GM12878 (cell line): Measurements from ENCODE around the gene ZNF880. TPM values are rescaled to one million over a fixed set of nuclear protein-coding genes. Genes with fewer than 3 reads are reported as not detected.

Experiments
- ATAC-seq: fragments of 200-7000 bp; cut with Tn5 transposase; 3 replicates; pipeline ENCODE4 v1.9.1; 2020; ENCODE audit warnings: mild to moderate bottlenecking, moderate library complexity
- BruUV-seq: library from RNA; stranded (reverse); fragments of 400-500 nt; replicated peaks from 2 replicates; lab custom pipeline; 2021; lab: Mats Ljungman, UMichigan
- CTCF ChIA-PET: fragments of 300-600 bp; sonication (Branson Sonifier 250); formaldehyde crosslinking; extraction: SDS; loops from one replicate; lab custom pipeline; 2021; ENCODE audit warnings: inconsistent platforms; lab: Yijun Ruan, JAX
- POLR2A ChIA-PET: fragments of 350-600 bp; formaldehyde crosslinking; extraction: SDS; loops from one replicate; lab custom pipeline; 2021; ENCODE audit warnings: inconsistent platforms; lab: Charles Lee
- RAD21 ChIA-PET: fragments of 300-600 bp; sonication (Branson Sonifier 250); formaldehyde crosslinking; loops from one replicate; lab custom pipeline; 2023; ENCODE audit warnings: antibody characterized with exemption; ENCODE audit not compliant: unreplicated experiment; lab: Charles Lee
- SMC1A ChIA-PET: fragments of 300-600 bp; sonication (Branson Sonifier 250); formaldehyde crosslinking; loops from one replicate; lab custom pipeline; 2023; ENCODE audit not compliant: unreplicated experiment, uncharacterized antibody; lab: Charles Lee
- DNase-seq: peaks from one replicate; pipeline ENCODE4 v3.0.0-alpha.2; 2011; ENCODE audit warnings: low read depth, low spot score
- FAIRE-seq: peaks from 3 replicates; lab custom pipeline; 2011; peaks lifted over from hg19 to GRCh38; lab: Jason Lieb, UNC
- H2AFZ ChIP-seq: 2 replicates; pipeline ENCODE4 v1.6.0; 2011; ENCODE audit warnings: low read depth, low read length, control low read depth; ENCODE audit not compliant: control insufficient read depth
- H3K27ac ChIP-seq: 2 replicates; pipeline ENCODE4 v1.5.1; 2011; ENCODE audit warnings: control low read depth; ENCODE audit not compliant: control insufficient read depth, insufficient read depth
- H3K27me3 ChIP-seq, 2 experiments: replicated peaks in 1 of 2; 2 replicates each; pipeline versions ENCODE4 v1.6.0 to v1.6.1; 2011; ENCODE audit warnings: low read length in 1 of 2; ENCODE audit not compliant: control insufficient read depth in 2 of 2, insufficient read depth in 2 of 2
- H3K36me3 ChIP-seq, 2 experiments: 2 replicates each; pipeline ENCODE4 v1.5.1; 2011; ENCODE audit warnings: low read length in 1 of 2; ENCODE audit not compliant: control insufficient read depth in 2 of 2, insufficient read depth in 2 of 2
- H3K4me1 ChIP-seq: 2 replicates; pipeline ENCODE4 v1.6.1; 2011; ENCODE audit warnings: mild to moderate bottlenecking, low read length, moderate library complexity, mixed read lengths; ENCODE audit not compliant: control insufficient read depth, insufficient read depth
- H3K4me2 ChIP-seq: 2 replicates; pipeline ENCODE4 v1.6.0; 2011; ENCODE audit warnings: control low read depth; ENCODE audit not compliant: control insufficient read depth, insufficient read depth
- H3K4me3 ChIP-seq: fragments of 200-600 bp; sonication (generic); 2 replicates; pipeline ENCODE4 v1.5.1; 2016
- H3K79me2 ChIP-seq: 2 replicates; pipeline ENCODE4 v1.6.0; 2011; ENCODE audit warnings: low read length; ENCODE audit not compliant: control insufficient read depth, insufficient read depth
- H3K9ac ChIP-seq: 2 replicates; pipeline ENCODE4 v1.8.0; 2011; ENCODE audit warnings: low read length, control low read depth, mixed read lengths; ENCODE audit not compliant: control insufficient read depth, insufficient read depth
- H3K9me3 ChIP-seq: replicated peaks from 3 replicates; pipeline ENCODE4 v1.5.1; 2011; ENCODE audit warnings: mild to moderate bottlenecking, low read length; ENCODE audit not compliant: control insufficient read depth, insufficient read depth
- H4K20me1 ChIP-seq: 2 replicates; pipeline ENCODE4 v1.6.0; 2011; ENCODE audit not compliant: control insufficient read depth, insufficient read depth
- BMI1 ChIP-seq: fragments of 450-650 bp; IDR thresholded peaks from 2 replicates; pipeline ENCODE4 v1.6.1; 2016; ENCODE audit warnings: mild to moderate bottlenecking, moderate library complexity, borderline replicate concordance
- CHD4 ChIP-seq: fragments of 200-600 bp; sonication (generic); IDR thresholded peaks from 2 replicates; pipeline ENCODE4 v1.6.1; 2016; ENCODE audit warnings: mild to moderate bottlenecking
- GATAD2B ChIP-seq: fragments of 450-650 bp; conservative IDR thresholded peaks from 2 replicates; pipeline ENCODE4 v1.6.1; 2017; ENCODE audit warnings: low read depth, mild to moderate bottlenecking, moderate library complexity
- HCFC1 ChIP-seq: fragments of 150-350 bp; IDR thresholded peaks from 2 replicates; pipeline ENCODE4 v1.6.1; 2014; ENCODE audit warnings: low read length
- KLF5 ChIP-seq: fragments of 450-650 bp; IDR thresholded peaks from 2 replicates; pipeline ENCODE4 v1.6.1; 2014; ENCODE audit warnings: mild to moderate bottlenecking; ENCODE audit not compliant: partially characterized antibody
- LARP7 ChIP-seq: fragments of 450-650 bp; IDR thresholded peaks from 2 replicates; pipeline ENCODE4 v1.6.1; 2017; ENCODE audit warnings: mild to moderate bottlenecking
- MTA3 ChIP-seq: IDR thresholded peaks from 2 replicates; pipeline ENCODE4 v1.6.1; 2012; ENCODE audit warnings: low read length, inconsistent platforms, borderline replicate concordance
- NBN ChIP-seq: fragments of 450-650 bp; IDR thresholded peaks from 2 replicates; pipeline ENCODE4 v1.6.1; 2016
- POLR2AphosphoS2 ChIP-seq: IDR thresholded peaks from 2 replicates; pipeline ENCODE4 v1.6.1; 2011; ENCODE audit warnings: low read depth, mild to moderate bottlenecking, low read length, improper control_type of control experiment, moderate library complexity
- POU2F2 ChIP-seq: IDR thresholded peaks from 3 replicates; pipeline ENCODE4 v1.6.1; 2011; ENCODE audit warnings: low read depth, mild to moderate bottlenecking, low read length, borderline replicate concordance
- RELB ChIP-seq: fragments of 450-650 bp; IDR thresholded peaks from 2 replicates; pipeline ENCODE4 v1.6.1; 2017; ENCODE audit warnings: low read depth, mild to moderate bottlenecking, moderate library complexity
- YY1 ChIP-seq: IDR thresholded peaks from 2 replicates; pipeline ENCODE4 v1.6.1; 2011; ENCODE audit warnings: low read depth, mild to moderate bottlenecking, low read length
- ZBTB33 ChIP-seq: fragments of 450-650 bp; IDR thresholded peaks from 2 replicates; pipeline ENCODE4 v1.6.1; 2017; ENCODE audit warnings: mild to moderate bottlenecking
- ZBTB40 ChIP-seq: fragments of 450-650 bp; IDR thresholded peaks from 2 replicates; pipeline ENCODE4 v1.6.1; 2016; ENCODE audit warnings: mild to moderate bottlenecking, moderate library complexity, borderline replicate concordance
- WGBS: methylation state at CpG from one replicate; pipeline ENCODE4 v1.1.6; 2016; ENCODE audit warnings: low lambda C conversion rate; ENCODE audit not compliant: insufficient replicate concordance, insufficient coverage; ENCODE audit errors: missing lambda C conversion rate; 5-methylcytosine and 5-hydroxymethylcytosine counted together
- in situ Hi-C: fragments of 300-500 bp; cut with MboI; formaldehyde crosslinking; loops from 9 replicates; pipeline ENCODE4 v1.14.3; 2018; ENCODE audit warnings: mixed read lengths
- intact Hi-C: fragments of 100-400 bp; cut with micrococcal nuclease; formaldehyde crosslinking; loops from one replicate; pipeline ENCODE4 v1.14.2; 2022; ENCODE audit not compliant: unreplicated experiment
- polyA plus RNA-seq, 11 experiments: library from polyadenylated mRNA; depleted of rRNA in 4 of 11; unstranded in 6 of 11; stranded (reverse) in 5 of 11; fragments of >200 nt; fragmentation: Nextera tagmentation in 4 of 11; fragmentation: Illumina TruSeq in 1 of 11; extraction: Ambion mirVana in 4 of 11; extraction: Trizol in 1 of 11; gene quantifications; 1 replicate in 1 of 11; 2 replicates in 10 of 11; pipeline versions ENCODE4 v1.2.1 to v1.2.3, GENCODE V29; 2011 to 2016; ENCODE audit warnings: inconsistent platforms in 2 of 11, missing spikeins in 2 of 11, low read depth in 1 of 11
- total RNA-seq, 4 experiments: library from RNA; depleted of rRNA in 3 of 4; stranded (reverse); fragments of >200 nt in 3 of 4; fragmentation: Illumina TruSeq in 1 of 4; extraction: Trizol in 1 of 4; gene quantifications; 2 replicates each; pipeline versions ENCODE4 v1.2.1 to v1.2.3, GENCODE V29; 2013 to 2021

Gene ZNF880
- total and polyA plus RNA-seq, 10 of the 15 experiments (the other 5 are each of a cell fraction or from before 2014, with no cell fraction given) = 14.4 to 45.2 (median 21.9) TPM

- H3K9ac ChIP-seq = peak within 1 kb of the TSS; percentile 65
- peak within 1 kb of the TSS; percentile 88 for H2AFZ ChIP-seq
- intact Hi-C loops (no loop called here), in situ Hi-C loops (no loop called here)
- H4K20me1 ChIP-seq = no peaks in the 10 kb centered on the region
- ChIA-PET POLR2A (no interaction called here), SMC1A (interaction anchor here (0.6 kb wide), 1 partner anchor 304 kb away, joined by 3 read pairs; no protein-coding TSS in a partner anchor), RAD21 (no interaction called here), CTCF (no interaction called here)
- FAIRE-seq (peak; percentile 7), DNase-seq (peak; percentile 26), ATAC-seq (peak; percentile 92)
- no peaks in the 10 kb centered on the region for H3K79me2 ChIP-seq
- no TSS peak for BruUV-seq
- H3K27me3 ChIP-seq = no peaks in the 10 kb centered on the region
- 36% methylated on average over 35 of the region's 36 CpGs for WGBS
- H3K4me3 ChIP-seq = peak within 1 kb of the TSS; percentile 69
- peak within 1 kb of the TSS; percentile 59 for H3K27ac ChIP-seq
- peak within 1 kb of the TSS; percentile 66 for H3K4me2 ChIP-seq
- H3K36me3 ChIP-seq = no peaks in the 10 kb centered on the region
- no peaks in the 10 kb centered on the region for H3K4me1 ChIP-seq
- peaks cover 14% of the 10 kb centered on the region; the same call in 2 of the 3 replicates for H3K9me3 ChIP-seq
- TF ChIP-seq POU2F2 = peak; percentile 41; the same call in 1 of the 3 replicates
- peak; percentile 64; the same call in 1 of the 2 replicates for TF ChIP-seq GATAD2B
- no peak for TF ChIP-seq KLF5
- TF ChIP-seq HCFC1 = peak; percentile 46
- TF ChIP-seq MTA3 = no peak
- 0 out of 2 replicates have a peak, but pooled peaks have one; percentile 30 for TF ChIP-seq YY1
- TF ChIP-seq RELB = peak; percentile 6; the same call in 1 of the 2 replicates
- TF ChIP-seq ZBTB40 = peak; percentile 88
- TF ChIP-seq CHD4 = no peak
- no peak for TF ChIP-seq POLR2AphosphoS2
- TF ChIP-seq BMI1 = no peak
- no peak for TF ChIP-seq NBN
- TF ChIP-seq ZBTB33 = no peak
- TF ChIP-seq LARP7 = no peak
These were observed 27.8 kb downstream of the ZNF880 start, which contains the start of gene ZNF528 for GRCh38 chr19:52397310-52398080. Gene ZNF528 (plus strand): TSS chr19:52397849. CDS start chr19:52402014, 4,165 bp downstream.
